Smooth muscle cell (in vitro differentiated cells): Measurements from ENCODE around the gene KIAA0232. TPM values are rescaled to one million over a fixed set of nuclear protein-coding genes. Genes with fewer than 3 reads are reported as not detected.

Experiments used
- DNase-seq: peaks from one replicate; lab custom pipeline; 2025; ENCODE audit not compliant: unreplicated experiment; lab: John Stamatoyannopoulos, UW
- H2AFZ ChIP-seq: fragments of 200-600 bp; sonication (generic); 2 replicates; pipeline ENCODE4 v1.6.0; 2016; ENCODE audit warnings: antibody characterized with exemption, low read depth, mild to moderate bottlenecking
- H3F3A ChIP-seq: fragments of 200-600 bp; sonication (generic); 2 replicates; pipeline ENCODE4 v1.6.0; 2017; ENCODE audit warnings: antibody characterized with exemption, low read depth
- H3K27ac ChIP-seq: fragments of 200-600 bp; sonication (generic); 2 replicates; pipeline ENCODE4 v1.5.1; 2016; ENCODE audit warnings: low read depth, mild to moderate bottlenecking
- H3K27me3 ChIP-seq: fragments of 200-600 bp; sonication (generic); 2 replicates; pipeline ENCODE4 v1.6.1; 2016; ENCODE audit warnings: low read depth, mild to moderate bottlenecking
- H3K36me3 ChIP-seq: fragments of 200-600 bp; sonication (generic); 2 replicates; pipeline ENCODE4 v1.5.1; 2016; ENCODE audit warnings: low read depth
- H3K4me1 ChIP-seq: fragments of 200-600 bp; sonication (generic); 2 replicates; pipeline ENCODE4 v1.5.1; 2016; ENCODE audit warnings: low read depth
- H3K4me2 ChIP-seq: fragments of 200-600 bp; sonication (generic); 2 replicates; pipeline ENCODE4 v1.6.0; 2016; ENCODE audit warnings: mild to moderate bottlenecking
- H3K4me3 ChIP-seq: fragments of 200-600 bp; sonication (generic); 2 replicates; pipeline ENCODE4 v1.5.1; 2016; ENCODE audit warnings: mild to moderate bottlenecking
- H3K79me2 ChIP-seq: fragments of 200-600 bp; sonication (generic); 2 replicates; pipeline ENCODE4 v1.6.0; 2016; ENCODE audit warnings: low read depth, mild to moderate bottlenecking
- H3K9ac ChIP-seq: fragments of 200-600 bp; sonication (generic); 2 replicates; pipeline ENCODE4 v1.6.0; 2016; ENCODE audit warnings: low read depth
- H3K9me3 ChIP-seq: fragments of 200-600 bp; sonication (generic); replicated peaks from 2 replicates; pipeline ENCODE4 v1.5.1; 2016; ENCODE audit warnings: low read depth
- H4K20me1 ChIP-seq: fragments of 200-600 bp; sonication (generic); 2 replicates; pipeline ENCODE4 v1.6.0; 2016; ENCODE audit warnings: low read depth
- WGBS: methylation state at CpG from one replicate; pipeline ENCODE4 v1.1.7; 2016; ENCODE audit warnings: low lambda C conversion rate; 5-methylcytosine and 5-hydroxymethylcytosine counted together
- polyA plus RNA-seq: library from polyadenylated mRNA; unstranded; fragments of >200 nt; fragmentation: Nextera tagmentation; extraction: Ambion mirVana; gene quantifications from 2 replicates; pipeline ENCODE4 v1.2.1, GENCODE V29; 2016
- total RNA-seq: library from RNA; depleted of rRNA; stranded (reverse); fragments of >200 nt; gene quantifications from 2 replicates; pipeline ENCODE4 v1.2.3, GENCODE V29; 2014
- TF ChIP-seq, protein P1 (sequence below): fragments of 200-600 bp; sonication (generic); IDR thresholded peaks from 2 replicates; pipeline ENCODE4 v1.5.1; 2017; ENCODE audit warnings: borderline replicate concordance, mild to moderate bottlenecking, antibody characterized with exemption; ENCODE audit not compliant: insufficient read depth, poor library complexity, severe bottlenecking

KIAA0232 gene
- total and polyA plus RNA-seq, 2 experiments from 2014 or later = 8.4 to 16.6 TPM

DNA sequence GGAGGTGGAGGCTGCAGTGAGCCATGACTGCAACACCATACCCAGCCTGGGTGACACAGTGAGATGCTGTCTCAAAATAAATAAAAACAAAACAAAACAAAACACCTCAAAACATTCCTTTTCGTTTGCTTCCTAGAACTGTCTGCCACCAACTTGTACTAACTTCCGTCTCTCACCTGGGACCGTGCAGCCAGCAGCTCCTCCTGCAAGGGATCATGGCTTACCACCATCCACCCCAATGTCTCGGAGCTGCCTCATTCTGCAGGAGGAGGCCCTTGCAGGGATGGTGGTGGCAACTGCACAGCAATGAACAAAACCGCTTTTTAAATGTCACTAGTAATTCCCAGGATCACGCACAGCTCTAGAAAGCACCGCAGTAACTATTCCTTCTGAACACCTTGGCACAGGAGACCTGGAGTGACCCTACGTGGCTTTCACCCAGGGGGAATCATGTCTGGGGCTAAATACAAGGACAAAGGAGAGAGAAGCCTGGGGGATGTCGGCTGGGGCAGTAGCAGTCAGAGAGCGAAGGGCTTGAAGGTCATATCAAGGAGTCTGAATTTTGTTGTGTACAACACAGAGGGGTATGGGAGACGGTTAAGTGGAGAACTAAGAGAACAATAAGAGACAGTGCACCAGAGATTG, 17.4 kb upstream of the KIAA0232 start:
- Histone ChIP-seq H4K20me1 (no peaks in the 10 kb centered on the region), H3K9me3 (no peaks in the 10 kb centered on the region), H3K4me3 (no peak overlapping the region), H3K79me2 (no peaks in the 10 kb centered on the region), H3K4me1 (no peaks in the 10 kb centered on the region), H3K36me3 (no peaks in the 10 kb centered on the region), H3K27me3 (no peaks in the 10 kb centered on the region), H3F3A (no peaks in the 10 kb centered on the region), H2AFZ (no peak overlapping the region), H3K4me2 (no peak overlapping the region), H3K27ac (no peak overlapping the region), H3K9ac (no peak overlapping the region)
- TF ChIP-seq, protein P1, sequence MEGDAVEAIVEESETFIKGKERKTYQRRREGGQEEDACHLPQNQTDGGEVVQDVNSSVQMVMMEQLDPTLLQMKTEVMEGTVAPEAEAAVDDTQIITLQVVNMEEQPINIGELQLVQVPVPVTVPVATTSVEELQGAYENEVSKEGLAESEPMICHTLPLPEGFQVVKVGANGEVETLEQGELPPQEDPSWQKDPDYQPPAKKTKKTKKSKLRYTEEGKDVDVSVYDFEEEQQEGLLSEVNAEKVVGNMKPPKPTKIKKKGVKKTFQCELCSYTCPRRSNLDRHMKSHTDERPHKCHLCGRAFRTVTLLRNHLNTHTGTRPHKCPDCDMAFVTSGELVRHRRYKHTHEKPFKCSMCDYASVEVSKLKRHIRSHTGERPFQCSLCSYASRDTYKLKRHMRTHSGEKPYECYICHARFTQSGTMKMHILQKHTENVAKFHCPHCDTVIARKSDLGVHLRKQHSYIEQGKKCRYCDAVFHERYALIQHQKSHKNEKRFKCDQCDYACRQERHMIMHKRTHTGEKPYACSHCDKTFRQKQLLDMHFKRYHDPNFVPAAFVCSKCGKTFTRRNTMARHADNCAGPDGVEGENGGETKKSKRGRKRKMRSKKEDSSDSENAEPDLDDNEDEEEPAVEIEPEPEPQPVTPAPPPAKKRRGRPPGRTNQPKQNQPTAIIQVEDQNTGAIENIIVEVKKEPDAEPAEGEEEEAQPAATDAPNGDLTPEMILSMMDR = no peak
- DNase-seq = no peak
- 89% methylated on average over 11 of the region's 11 CpGs for WGBS

DNA sequence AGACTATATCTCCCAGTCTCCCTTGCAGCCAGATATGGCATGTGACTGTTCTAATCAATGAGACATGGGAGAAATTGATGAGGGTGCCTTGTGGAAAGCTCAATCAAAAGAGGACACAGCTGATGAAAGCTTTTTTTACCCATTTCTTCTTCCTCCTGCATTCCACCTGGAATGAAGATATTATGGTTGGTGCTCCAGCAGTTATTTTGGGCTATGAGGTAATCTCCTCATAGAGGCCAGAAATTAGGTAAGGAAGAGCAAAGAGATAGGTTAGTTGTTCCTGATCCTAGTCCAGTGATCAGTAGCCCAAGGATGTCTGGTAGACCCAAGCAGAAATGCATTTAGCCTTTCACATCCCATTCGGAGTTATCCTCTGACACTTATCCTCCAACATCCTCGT, 16.8 kb upstream of the KIAA0232 start:
- no peaks in the 10 kb centered on the region for H3K36me3 ChIP-seq
- H3K9me3 ChIP-seq = no peaks in the 10 kb centered on the region
- H3K27ac ChIP-seq = no peak overlapping the region
- H2AFZ ChIP-seq = no peak overlapping the region
- H3K79me2 ChIP-seq = no peaks in the 10 kb centered on the region
- WGBS = 92% methylated on average over 2 of the region's 2 CpGs
- no peaks in the 10 kb centered on the region for H3K27me3 ChIP-seq
- H3F3A ChIP-seq = no peaks in the 10 kb centered on the region
- H3K4me3 ChIP-seq = no peak overlapping the region
- no peaks in the 10 kb centered on the region for H4K20me1 ChIP-seq
- DNase-seq = no peak
- no peaks in the 10 kb centered on the region for H3K4me1 ChIP-seq
- TF ChIP-seq, protein P1 = no peak
- no peak overlapping the region for H3K9ac ChIP-seq
- no peak overlapping the region for H3K4me2 ChIP-seq

DNA sequence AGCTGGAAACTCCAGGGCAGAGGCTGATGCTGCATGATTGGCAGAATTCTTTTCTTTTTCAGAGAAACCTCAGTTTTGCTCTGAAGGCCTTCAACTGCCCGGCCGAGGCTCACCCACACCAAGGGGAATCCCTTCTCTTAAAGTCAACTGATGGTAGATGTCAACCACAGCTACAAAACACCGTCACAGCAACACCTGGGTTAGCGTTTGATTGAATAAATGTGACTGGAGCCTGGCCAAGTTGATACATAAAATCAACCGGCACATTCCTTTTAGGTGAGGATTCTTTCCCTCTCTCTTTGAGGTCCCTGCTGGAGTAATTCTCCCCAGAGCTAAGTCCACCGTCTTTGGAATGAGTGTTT, 15.2 kb upstream of the KIAA0232 start:
- Histone ChIP-seq H3K27me3 (no peaks in the 10 kb centered on the region), H4K20me1 (no peaks in the 10 kb centered on the region), H2AFZ (no peak overlapping the region), H3F3A (no peaks in the 10 kb centered on the region), H3K4me2 (no peak overlapping the region), H3K36me3 (no peaks in the 10 kb centered on the region), H3K4me3 (no peak overlapping the region), H3K79me2 (no peaks in the 10 kb centered on the region), H3K9ac (no peak overlapping the region), H3K9me3 (no peaks in the 10 kb centered on the region), H3K27ac (no peak overlapping the region), H3K4me1 (no peaks in the 10 kb centered on the region)
- TF ChIP-seq, protein P1 = no peak
- no peak for DNase-seq
- 95% methylated on average over 6 of the region's 6 CpGs for WGBS
